DMS79 (cell line): ENCODE results near the gene PDS5A.
"Not testable (repeated sequence)": the region's sequence is repeated elsewhere in the genome, so short reads cannot be mapped to it uniquely, and the experiment has no call there.

Experiments used
- DNase-seq: peaks from one replicate; lab custom pipeline; 2025; lab: John Stamatoyannopoulos, UW

Gene PDS5A

DNA sequence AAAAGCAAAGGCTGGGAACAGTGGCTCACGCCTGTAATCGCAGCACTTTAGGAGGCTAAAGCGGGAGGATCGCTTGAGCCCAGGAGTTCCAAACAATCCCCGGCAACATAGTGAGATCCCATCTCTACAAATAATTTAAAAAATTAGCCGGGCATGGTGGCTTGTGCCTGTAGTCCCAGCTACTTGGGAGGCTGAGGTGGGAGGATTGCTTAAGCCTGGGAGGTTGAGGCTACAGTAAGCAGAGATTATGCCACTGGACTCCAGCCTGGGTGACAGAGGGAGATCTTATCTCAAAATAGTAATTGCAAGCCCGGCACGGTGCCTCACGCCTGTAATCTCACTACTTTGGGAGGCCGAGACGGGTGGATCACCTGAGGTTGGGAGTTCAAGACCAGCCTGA is 139.3 kb downstream of the PDS5A start:
- not testable (repeated sequence) for DNase-seq

- no peak for DNase-seq
Measured at GRCh38 chr4:39834269-39834668, 143.4 kb downstream of the PDS5A start.

GRCh38 chr4:39825741-39826231 is 151.9 kb downstream of the PDS5A start:
- no peak for DNase-seq

- DNase-seq, result no peak
Measured at GRCh38 chr4:39825090-39825489, 152.6 kb downstream of the PDS5A start.

DNA sequence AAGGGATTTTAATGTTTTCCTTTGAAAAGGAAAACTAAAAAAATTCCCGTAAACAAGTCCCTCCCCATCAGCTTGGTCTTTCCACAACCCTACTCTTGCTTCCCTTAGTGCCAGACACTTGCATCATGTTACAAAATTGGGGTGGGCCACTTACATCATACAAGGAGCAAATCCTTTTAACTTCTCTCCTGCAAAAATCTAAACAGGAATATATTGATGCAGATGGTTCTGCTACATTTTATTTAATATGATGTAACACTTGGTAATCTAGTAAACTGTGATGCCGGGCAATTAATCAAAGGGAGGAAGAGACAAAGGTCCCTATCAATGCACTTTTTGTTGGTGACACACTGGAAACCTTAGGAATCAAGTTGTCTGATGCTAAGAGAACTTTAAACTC is 154.5 kb downstream of the PDS5A start:
- DNase-seq, result no peak

GRCh38 chr4:39822662-39823061 is 155.0 kb downstream of the PDS5A start:
- DNase-seq, result no peak

DNA sequence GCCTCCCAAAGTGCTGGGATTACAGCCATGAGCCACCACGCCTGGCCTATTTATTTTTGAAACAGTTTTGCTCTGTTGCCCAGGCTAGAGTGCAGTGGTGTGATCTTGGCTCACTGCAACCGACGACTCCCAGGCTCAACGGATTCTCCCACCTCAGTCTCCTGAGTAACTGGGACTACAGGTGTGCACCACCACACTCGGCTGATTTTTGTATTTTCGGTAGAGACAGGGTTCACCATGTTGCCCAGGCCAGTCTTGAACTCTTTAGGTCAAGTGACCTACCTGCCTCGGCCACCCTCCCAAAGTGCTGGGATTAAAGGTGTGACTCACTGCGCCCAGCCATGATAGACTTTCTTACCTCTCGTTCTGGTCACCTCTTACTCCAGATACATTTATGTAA is 155.8 kb downstream of the PDS5A start:
- DNase-seq, result no peak

DNA sequence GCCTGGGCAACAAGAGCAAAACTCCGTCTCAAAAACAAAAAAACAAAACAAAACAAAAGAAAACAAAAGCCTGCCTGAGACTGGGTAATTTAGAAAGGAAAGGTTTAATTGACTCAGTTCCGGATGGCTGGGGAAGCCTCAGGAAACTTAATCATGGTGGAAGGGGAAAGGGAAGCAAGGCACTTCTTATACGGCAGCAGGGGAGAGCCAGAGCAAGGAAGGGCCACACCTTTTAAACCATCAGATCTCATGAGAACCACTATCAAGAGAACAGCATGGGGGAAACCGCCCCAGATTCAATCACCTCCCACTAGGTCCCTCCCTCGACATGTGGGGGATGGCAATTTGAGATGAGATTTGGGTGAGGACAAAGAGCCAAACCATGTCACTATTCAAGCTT is 157.5 kb downstream of the PDS5A start:
- no peak for DNase-seq

DNA sequence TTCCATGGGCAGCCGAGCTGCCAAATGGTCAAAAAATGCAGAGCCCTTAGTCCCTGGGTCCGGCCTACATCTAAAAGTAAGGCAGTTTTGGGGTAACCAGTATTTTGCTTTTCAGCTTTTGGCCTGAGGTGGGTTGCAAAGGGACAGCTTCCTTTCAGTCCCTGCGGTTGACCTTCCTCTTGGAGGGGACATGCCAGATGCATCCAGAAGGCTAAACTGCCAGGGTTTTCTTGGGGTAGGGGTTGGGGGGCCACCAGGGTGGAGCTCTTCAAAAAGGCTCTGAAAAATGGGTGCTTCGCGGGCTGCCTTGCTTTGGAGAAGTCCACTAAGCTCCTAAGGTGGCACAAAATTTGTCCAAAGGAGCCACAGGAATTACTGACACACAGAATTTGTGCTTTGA is 159.1 kb downstream of the PDS5A start:
- no peak for DNase-seq

DNA sequence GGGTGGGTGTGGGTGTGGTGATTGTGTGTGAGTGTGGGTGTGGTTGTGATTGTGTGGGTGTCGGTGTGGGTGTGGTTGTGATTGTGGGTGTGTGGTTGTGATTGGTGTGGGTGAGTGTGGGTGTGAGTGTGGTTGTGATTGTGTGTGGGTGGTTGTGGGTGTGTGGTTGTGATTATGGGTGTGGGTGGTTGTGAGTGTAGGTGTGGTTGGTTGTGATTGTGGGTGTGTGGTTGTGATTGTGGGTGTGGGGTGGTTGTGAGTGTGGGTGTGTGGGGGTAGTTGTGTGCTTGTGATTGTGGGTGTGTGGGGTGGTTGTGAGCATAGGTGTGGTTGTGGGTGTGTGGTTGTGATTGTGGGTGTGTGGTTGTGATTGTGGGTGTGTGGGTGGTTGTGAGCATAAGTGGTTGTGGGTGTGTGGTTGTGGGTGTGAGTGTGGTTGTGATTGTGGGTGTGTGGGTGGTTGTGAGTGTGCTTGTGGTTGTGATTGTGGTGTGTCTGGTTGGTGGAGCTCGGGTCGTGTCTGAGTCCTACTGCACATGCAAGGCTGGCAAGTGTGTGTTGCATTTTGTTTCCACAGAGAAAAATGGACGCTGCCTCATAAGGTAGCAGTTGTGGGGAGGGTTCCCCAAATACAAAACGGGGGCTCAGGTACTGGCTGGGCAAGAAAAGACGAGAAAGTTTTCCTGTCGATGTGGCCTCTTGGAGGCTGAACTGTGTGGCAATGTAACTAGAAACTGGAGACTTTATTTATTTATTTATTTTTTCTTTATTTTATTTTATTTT is 163.1 kb downstream of the PDS5A start:
- DNase-seq, result no peak

DNA sequence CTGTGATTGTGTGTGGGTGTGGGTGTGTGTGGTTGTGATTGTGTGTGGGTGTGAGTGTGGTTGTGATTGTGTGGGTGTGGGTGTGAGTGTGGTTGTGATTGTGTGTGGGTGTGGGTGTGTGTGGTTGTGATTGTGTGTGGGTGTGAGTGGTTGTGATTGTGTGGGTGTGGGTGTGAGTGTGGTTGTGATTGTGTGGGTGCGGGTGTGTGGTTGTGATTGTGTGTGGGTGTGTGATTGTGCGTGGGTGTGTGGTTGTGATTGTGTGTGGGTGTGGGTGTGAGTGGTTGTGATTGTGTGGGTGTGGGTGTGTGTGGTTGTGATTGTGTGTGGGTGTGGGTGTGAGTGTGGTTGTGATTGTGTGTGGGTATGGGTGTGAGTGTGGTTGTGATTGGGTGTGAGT is 163.9 kb downstream of the PDS5A start:
- not testable (repeated sequence) for DNase-seq

GRCh38 chr4:39813033-39813432 is 164.7 kb downstream of the PDS5A start:
- DNase-seq, result not testable (repeated sequence)

DNA sequence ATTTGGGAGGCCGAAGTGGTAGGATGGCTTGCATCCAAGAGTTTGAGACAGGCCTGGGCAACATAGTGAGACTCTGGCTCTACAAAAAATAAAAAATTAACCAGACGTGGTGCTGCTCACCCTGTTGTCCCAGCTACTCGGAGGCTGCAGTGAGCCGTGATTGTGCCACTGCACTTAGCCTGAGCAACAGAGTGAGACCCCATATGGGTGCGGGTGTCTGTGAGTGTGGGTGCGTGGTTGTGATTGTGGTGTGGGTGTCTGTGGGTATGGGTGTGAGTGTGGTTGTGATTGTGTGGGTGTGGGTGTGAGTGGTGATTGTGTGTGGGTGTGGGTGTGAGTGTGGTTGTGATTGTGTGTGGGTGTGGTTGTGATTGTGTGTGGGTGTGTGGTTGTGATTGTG is 165.2 kb downstream of the PDS5A start:
- no peak for DNase-seq

DNA sequence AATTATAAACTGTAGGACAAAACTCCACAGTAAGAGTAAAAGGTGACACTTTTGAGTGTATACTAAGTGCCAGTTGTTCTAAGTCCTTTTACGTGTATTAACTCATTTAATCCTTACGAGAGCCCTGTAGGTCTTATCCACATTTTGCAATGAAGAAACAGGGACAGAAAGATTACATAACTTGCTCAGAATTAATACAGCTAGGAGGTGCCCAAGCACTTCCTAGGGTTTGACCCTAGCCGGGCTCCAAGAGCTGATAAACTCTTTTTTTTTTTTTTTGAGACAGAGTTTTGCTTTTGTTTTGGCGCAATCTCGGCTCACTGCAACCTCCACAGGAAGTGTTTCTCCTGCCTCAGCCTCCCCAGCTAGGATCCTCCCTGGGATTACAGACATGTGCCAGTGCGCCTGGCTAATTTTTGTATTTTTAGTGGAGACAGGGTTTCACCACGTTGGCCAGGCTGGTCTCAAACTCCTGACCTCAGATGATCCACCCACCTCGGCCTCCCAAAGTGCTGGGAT is 169.4 kb downstream of the PDS5A start:
- no peak for DNase-seq

- DNase-seq, result no peak
Measured at GRCh38 chr4:39802005-39802404, 175.7 kb downstream of the PDS5A start.

GRCh38 chr4:39792976-39793375 is 184.7 kb downstream of the PDS5A start:
- DNase-seq, result not testable (repeated sequence)

DNA sequence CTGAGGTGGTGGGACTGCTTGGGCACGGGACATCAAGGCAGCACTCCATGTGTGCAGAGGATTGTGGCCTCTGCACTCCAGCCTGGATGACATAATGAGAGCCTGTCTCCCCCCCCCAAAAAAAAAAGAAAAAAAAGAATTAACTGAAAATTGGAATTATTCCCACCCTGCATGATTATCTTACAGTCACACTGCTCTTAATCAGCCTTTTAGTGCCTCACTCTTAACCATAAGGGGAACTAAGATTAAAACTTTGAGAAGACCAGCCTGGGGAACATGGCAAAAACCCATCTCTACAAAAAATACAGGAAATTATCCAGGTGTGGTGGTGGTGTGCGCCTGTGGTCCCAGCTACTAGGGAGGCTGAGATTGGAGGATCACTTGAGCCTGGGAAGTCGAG is 185.2 kb downstream of the PDS5A start:
- DNase-seq, result no peak

DNA sequence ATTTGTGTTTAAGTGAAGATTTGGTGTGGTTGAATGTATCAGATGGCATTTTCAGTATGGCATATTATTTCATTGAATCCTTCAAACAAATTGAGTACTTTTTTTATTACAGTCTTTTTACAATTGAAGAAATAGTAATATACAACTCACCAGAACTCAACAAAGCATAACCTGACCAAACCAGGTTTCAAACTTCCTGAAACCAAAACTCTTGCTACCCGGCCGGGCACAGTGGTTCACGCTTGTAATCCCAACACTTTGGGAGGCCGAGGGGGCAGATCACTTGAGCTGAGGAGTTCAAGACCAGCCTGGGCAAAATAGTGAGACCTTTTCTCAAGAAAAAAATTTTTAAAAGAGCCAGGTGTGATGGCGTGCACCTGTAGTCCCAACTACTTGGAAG is 185.6 kb downstream of the PDS5A start:
- DNase-seq, result no peak

DNA sequence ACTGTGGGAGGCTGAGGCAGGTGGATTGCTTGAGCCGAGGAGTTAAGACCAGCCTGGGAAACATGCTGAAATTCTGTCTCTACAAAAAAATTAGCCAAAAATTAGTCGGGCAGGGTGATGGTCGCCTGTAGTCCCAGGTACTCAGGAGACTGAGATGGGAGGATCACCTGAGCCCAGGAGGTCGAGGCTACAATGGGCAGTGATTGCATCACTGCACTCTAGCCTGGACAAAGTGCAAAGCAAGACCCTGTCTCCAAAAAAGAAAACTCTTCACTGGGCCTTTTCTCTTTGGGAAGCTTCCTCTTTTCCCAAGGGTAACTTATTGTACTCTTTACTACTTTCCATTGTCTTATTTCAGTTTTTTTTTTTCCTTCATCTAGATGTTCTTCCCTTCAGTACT is 190.9 kb downstream of the PDS5A start:
- no peak for DNase-seq

- DNase-seq, result no peak
Measured at GRCh38 chr4:39785083-39785482, 192.6 kb downstream of the PDS5A start.

GRCh38 chr4:39781988-39782387 is 195.7 kb downstream of the PDS5A start:
- not testable (repeated sequence) for DNase-seq
